Measurements from ENCODE around the gene WDR18. TPM values are rescaled to one million over a fixed set of nuclear protein-coding genes. Genes with fewer than 3 reads are reported as not detected.

WDR18 gene
- total RNA-seq, 1 donor from 2014 or later: 38.6 TPM

- H3K79me2 ChIP-seq (ENCODE audit: low read depth): peaks cover 69% of the 10 kb centered on the region
- H3K27me3 Mint-ChIP-seq (ENCODE audit: insufficient read depth, low read depth): peaks cover 2% of the 10 kb centered on the region
- no peak overlapping the region for H3K9ac ChIP-seq
- H4K20me1 ChIP-seq (ENCODE audit: low read depth): peaks cover 87% of the 10 kb centered on the region
- no peaks in the 10 kb centered on the region for H3K36me3 Mint-ChIP-seq
- H3F3A ChIP-seq (ENCODE audit: low read depth): peaks cover 26% of the 10 kb centered on the region
- H3K4me3 ChIP-seq: no peak overlapping the region
- H3K9me3 Mint-ChIP-seq: no peaks in the 10 kb centered on the region
- peaks cover 42% of the 10 kb centered on the region for H3K4me1 ChIP-seq
- H3K36me3 ChIP-seq: no peaks in the 10 kb centered on the region
- H3K27me3 ChIP-seq: no peaks in the 10 kb centered on the region
- H3K9me3 ChIP-seq (ENCODE audit: low read depth): no peaks in the 10 kb centered on the region
- DNase-seq (ENCODE audit: low spot score): no peak
- no peak for TF ChIP-seq EZH2phosphoT487 (IDR thresholded peaks at IDR 0.05)
- TF ChIP-seq, protein P1, sequence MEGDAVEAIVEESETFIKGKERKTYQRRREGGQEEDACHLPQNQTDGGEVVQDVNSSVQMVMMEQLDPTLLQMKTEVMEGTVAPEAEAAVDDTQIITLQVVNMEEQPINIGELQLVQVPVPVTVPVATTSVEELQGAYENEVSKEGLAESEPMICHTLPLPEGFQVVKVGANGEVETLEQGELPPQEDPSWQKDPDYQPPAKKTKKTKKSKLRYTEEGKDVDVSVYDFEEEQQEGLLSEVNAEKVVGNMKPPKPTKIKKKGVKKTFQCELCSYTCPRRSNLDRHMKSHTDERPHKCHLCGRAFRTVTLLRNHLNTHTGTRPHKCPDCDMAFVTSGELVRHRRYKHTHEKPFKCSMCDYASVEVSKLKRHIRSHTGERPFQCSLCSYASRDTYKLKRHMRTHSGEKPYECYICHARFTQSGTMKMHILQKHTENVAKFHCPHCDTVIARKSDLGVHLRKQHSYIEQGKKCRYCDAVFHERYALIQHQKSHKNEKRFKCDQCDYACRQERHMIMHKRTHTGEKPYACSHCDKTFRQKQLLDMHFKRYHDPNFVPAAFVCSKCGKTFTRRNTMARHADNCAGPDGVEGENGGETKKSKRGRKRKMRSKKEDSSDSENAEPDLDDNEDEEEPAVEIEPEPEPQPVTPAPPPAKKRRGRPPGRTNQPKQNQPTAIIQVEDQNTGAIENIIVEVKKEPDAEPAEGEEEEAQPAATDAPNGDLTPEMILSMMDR (IDR thresholded peaks at IDR 0.05): no peak
- no peak for TF ChIP-seq EZH2 (IDR thresholded peaks at IDR 0.05)
- H3K27ac ChIP-seq: peak overlapping the region; percentile 58
- no peak overlapping the region for H2AFZ ChIP-seq (replicated peaks)
- peaks cover 32% of the 10 kb centered on the region for H3K4me1 Mint-ChIP-seq
- peak overlapping the region; percentile 38 for H3K4me2 ChIP-seq
- H3K27ac Mint-ChIP-seq: no peak overlapping the region
- no peak overlapping the region for H3K4me3 Mint-ChIP-seq
These were observed 32.0 kb upstream of the WDR18 start for GRCh38 chr19:952049-952679.

- no peak overlapping the region for H2AFZ ChIP-seq (replicated peaks)
- Mint-ChIP-seq H3K27me3 (ENCODE audit: insufficient read depth, low read depth) (peaks cover 2% of the 10 kb centered on the region), H3K4me1 (peaks cover 36% of the 10 kb centered on the region), H3K36me3 (no peaks in the 10 kb centered on the region), H3K9me3 (no peaks in the 10 kb centered on the region), H3K27ac (no peak overlapping the region), H3K4me3 (no peak overlapping the region)
- no peak for DNase-seq (ENCODE audit: low spot score)
- H3K9me3 ChIP-seq (ENCODE audit: low read depth): no peaks in the 10 kb centered on the region
- H3K27me3 ChIP-seq: no peaks in the 10 kb centered on the region
- peak overlapping the region; percentile 38 for H3K4me2 ChIP-seq
- TF ChIP-seq, protein P1 (IDR thresholded peaks at IDR 0.05): no peak
- TF ChIP-seq EZH2phosphoT487 (IDR thresholded peaks at IDR 0.05) (no peak), EZH2 (IDR thresholded peaks at IDR 0.05) (no peak)
- peak overlapping the region; percentile 58 for H3K27ac ChIP-seq
- H3K4me1 ChIP-seq: peaks cover 47% of the 10 kb centered on the region
- peaks cover 84% of the 10 kb centered on the region for H4K20me1 ChIP-seq (ENCODE audit: low read depth)
- H3F3A ChIP-seq (ENCODE audit: low read depth): peaks cover 30% of the 10 kb centered on the region
- peaks cover 69% of the 10 kb centered on the region for H3K79me2 ChIP-seq (ENCODE audit: low read depth)
- no peaks in the 10 kb centered on the region for H3K36me3 ChIP-seq
- no peak overlapping the region for H3K9ac ChIP-seq
- H3K4me3 ChIP-seq: no peak overlapping the region
These were observed 31.3 kb upstream of the WDR18 start for GRCh38 chr19:952680-953444.

- Mint-ChIP-seq H3K27ac (no peak overlapping the region), H3K9me3 (no peaks in the 10 kb centered on the region), H3K27me3 (ENCODE audit: insufficient read depth, low read depth) (peaks cover 2% of the 10 kb centered on the region), H3K4me3 (peak overlapping the region; percentile 62), H3K4me1 (peaks cover 36% of the 10 kb centered on the region), H3K36me3 (no peaks in the 10 kb centered on the region)
- H3K9me3 ChIP-seq (ENCODE audit: low read depth): no peaks in the 10 kb centered on the region
- peak overlapping the region; percentile 58 for H3K27ac ChIP-seq
- no peak overlapping the region for H3K9ac ChIP-seq
- peaks cover 47% of the 10 kb centered on the region for H3K4me1 ChIP-seq
- H3K79me2 ChIP-seq (ENCODE audit: low read depth): peaks cover 66% of the 10 kb centered on the region
- no peak overlapping the region for H2AFZ ChIP-seq (replicated peaks)
- no peak for TF ChIP-seq EZH2 (IDR thresholded peaks at IDR 0.05)
- TF ChIP-seq, protein P1 (IDR thresholded peaks at IDR 0.05): no peak
- no peak for TF ChIP-seq EZH2phosphoT487 (IDR thresholded peaks at IDR 0.05)
- H4K20me1 ChIP-seq (ENCODE audit: low read depth): peaks cover 76% of the 10 kb centered on the region
- H3K36me3 ChIP-seq: no peaks in the 10 kb centered on the region
- peak; percentile 24 for DNase-seq (ENCODE audit: low spot score)
- H3K4me2 ChIP-seq: peak overlapping the region; percentile 38
- H3K4me3 ChIP-seq: no peak overlapping the region
- H3K27me3 ChIP-seq: no peaks in the 10 kb centered on the region
- H3F3A ChIP-seq (ENCODE audit: low read depth): peaks cover 30% of the 10 kb centered on the region
These were observed 30.5 kb upstream of the WDR18 start for GRCh38 chr19:953445-954271.

Measured in neural progenitor cell (in vitro differentiated cells).